ENCODE measurements around the gene FER1L5. TPM values are rescaled to one million over a fixed set of nuclear protein-coding genes. Genes with fewer than 3 reads are reported as not detected.

Gene FER1L5
- total RNA-seq, 2 donors from 2014 or later, result 0.59 to 2.3 TPM

GRCh38 chr2:96683972-96684820 lies 41.6 kb downstream of the FER1L5 start:
- intact Hi-C loops (cut with DNase I), result no loop called here

GRCh38 chr2:96684883-96685576 lies 42.5 kb downstream of the FER1L5 start:
- H3K27me3 ChIP-seq (replicated peaks; ENCODE audit: insufficient read depth), result no peaks in the 10 kb centered on the region
- DNase-seq (ENCODE audit: low spot score), result no peak
- peaks cover 2% of the 10 kb centered on the region for H3K4me1 ChIP-seq (replicated peaks)
- H3K36me3 ChIP-seq, result no peaks in the 10 kb centered on the region
- WGBS, result 55% methylated on average over 16 of the region's 16 CpGs
- H3K4me3 ChIP-seq, result no peak overlapping the region
- no peak overlapping the region for H3K27ac ChIP-seq
- no peaks in the 10 kb centered on the region for H3K9me3 ChIP-seq
- TF ChIP-seq CTCF (IDR thresholded peaks at IDR 0.05) (no peak), POLR2AphosphoS5 (IDR thresholded peaks at IDR 0.05) (no peak), POLR2A (IDR thresholded peaks at IDR 0.05) (no peak)
- intact Hi-C loops (cut with DNase I), result no loop called here

More at GRCh38 chr2:96683972-96684820, 41.6 kb downstream of the FER1L5 start:
- no peaks in the 10 kb centered on the region for H3K27me3 ChIP-seq (replicated peaks; ENCODE audit: insufficient read depth)
- H3K4me1 ChIP-seq (replicated peaks), result peaks cover 2% of the 10 kb centered on the region
- H3K36me3 ChIP-seq, result no peaks in the 10 kb centered on the region
- H3K4me3 ChIP-seq, result no peak overlapping the region
- no peak for DNase-seq (ENCODE audit: low spot score)
- WGBS, result 96% methylated on average over 12 of the region's 13 CpGs
- no peaks in the 10 kb centered on the region for H3K9me3 ChIP-seq
- TF ChIP-seq CTCF (IDR thresholded peaks at IDR 0.05) (no peak), POLR2A (IDR thresholded peaks at IDR 0.05) (no peak), POLR2AphosphoS5 (IDR thresholded peaks at IDR 0.05) (no peak)
- H3K27ac ChIP-seq, result no peak overlapping the region

GRCh38 chr2:96685577-96686459 lies 43.3 kb downstream of the FER1L5 start:
- DNase-seq (ENCODE audit: low spot score), result no peak
- Histone ChIP-seq H3K4me1 (replicated peaks) (peaks cover 2% of the 10 kb centered on the region), H3K36me3 (no peaks in the 10 kb centered on the region), H3K9me3 (no peaks in the 10 kb centered on the region), H3K27me3 (replicated peaks; ENCODE audit: insufficient read depth) (no peaks in the 10 kb centered on the region), H3K4me3 (no peak overlapping the region), H3K27ac (no peak overlapping the region)
- 38% methylated on average over 17 of the region's 19 CpGs for WGBS
- intact Hi-C loops (cut with DNase I), result no loop called here
- TF ChIP-seq POLR2A (IDR thresholded peaks at IDR 0.05), result no peak
- TF ChIP-seq POLR2AphosphoS5 (IDR thresholded peaks at IDR 0.05), result no peak
- no peak for TF ChIP-seq CTCF (IDR thresholded peaks at IDR 0.05)

GRCh38 chr2:96687266-96687665 lies 44.7 kb downstream of the FER1L5 start:
- Histone ChIP-seq H3K9me3 (no peaks in the 10 kb centered on the region), H3K36me3 (no peaks in the 10 kb centered on the region), H3K27me3 (replicated peaks; ENCODE audit: insufficient read depth) (no peaks in the 10 kb centered on the region), H3K4me3 (no peak overlapping the region), H3K27ac (no peak overlapping the region), H3K4me1 (replicated peaks) (peaks cover 2% of the 10 kb centered on the region)
- TF ChIP-seq POLR2A (IDR thresholded peaks at IDR 0.05) (no peak), CTCF (IDR thresholded peaks at IDR 0.05) (no peak), POLR2AphosphoS5 (IDR thresholded peaks at IDR 0.05) (no peak)
- DNase-seq (ENCODE audit: low spot score), result no peak
- intact Hi-C loops (cut with DNase I), result no loop called here
- WGBS, result 97% methylated on average over 3 of the region's 3 CpGs
